Transverse colon (tissue), 4 donors: ENCODE data around the gene CAMTA1. TPM values are rescaled to one million over a fixed set of nuclear protein-coding genes. Genes with fewer than 3 reads are reported as not detected.

ENCODE experiments used
- DNase-seq: peaks from one replicate; pipeline ENCODE4 v3.0.0-alpha.2; 2019
- H3K27ac ChIP-seq, 4 donors: fragments of 200-600 bp; sonication (generic); 2 replicates each; pipeline ENCODE4 v1.5.1; 2016 to 2018; ENCODE audit warnings: inconsistent platforms in 4 of 4
- H3K27me3 ChIP-seq: fragments of 200-600 bp; sonication (generic); 2 replicates; pipeline ENCODE4 v1.5.1; 2017; ENCODE audit warnings: inconsistent platforms
- H3K36me3 ChIP-seq, 4 donors: fragments of 200-600 bp; sonication (generic); 2 replicates each; pipeline ENCODE4 v1.5.1; 2017 to 2019; ENCODE audit warnings: inconsistent platforms in 4 of 4
- H3K4me1 ChIP-seq, 4 donors: fragments of 200-600 bp; sonication (generic); 2 replicates each; pipeline ENCODE4 v1.5.1; 2017 to 2020; ENCODE audit warnings: inconsistent platforms in 4 of 4
- H3K4me3 ChIP-seq, 4 donors: fragments of 200-600 bp; sonication (generic); 1 replicate in 1 of 4; 2 replicates in 3 of 4; pipeline versions ENCODE4 v1.5.1 to v1.6.1; 2017 to 2019; ENCODE audit warnings: inconsistent platforms in 4 of 4
- H3K9me3 ChIP-seq, 2 donors: fragments of 200-600 bp; sonication (generic); 2 replicates each; pipeline ENCODE4 v1.5.1; 2017 to 2019; ENCODE audit warnings: inconsistent platforms in 2 of 2
- CTCF ChIP-seq, 5 experiments: fragments of 200-600 bp in 3 of 5; fragments of 450-650 bp in 2 of 5; sonication (generic) in 3 of 5; IDR thresholded peaks; 1 replicate in 2 of 5; 2 replicates in 3 of 5; pipeline ENCODE4 v1.5.1; 2016 to 2017; ENCODE audit warnings: antibody characterized with exemption in 5 of 5, inconsistent platforms in 3 of 5, mild to moderate bottlenecking in 2 of 5, moderate library complexity in 1 of 5
- EP300 ChIP-seq: sonication (generic); formaldehyde crosslinking; IDR thresholded peaks from one replicate; pipeline ENCODE4 v1.6.1; 2017; ENCODE audit warnings: antibody characterized with exemption, low read depth
- POLR2A ChIP-seq: fragments of 450-650 bp; IDR thresholded peaks from one replicate; pipeline ENCODE4 v1.6.1; 2016; ENCODE audit warnings: antibody characterized with exemption, mild to moderate bottlenecking, moderate library complexity
- POLR2AphosphoS5 ChIP-seq, 3 donors: sonication (generic); formaldehyde crosslinking; IDR thresholded peaks; one replicate each; pipeline ENCODE4 v1.6.1; 2016; ENCODE audit warnings: antibody characterized with exemption in 3 of 3
- WGBS, 2 donors: methylation state at CpG; one replicate each; pipeline ENCODE4 v1.1.5; 2018; ENCODE audit warnings: low coverage in 1 of 2; 5-methylcytosine and 5-hydroxymethylcytosine counted together
- in situ Hi-C, 4 donors: fragments of 200-750 bp; cut with MboI; loops; one replicate each; pipeline versions ENCODE4 v1.15.0 to v1.15.1; 2017; ENCODE audit warnings: low sequenced_read_pairs in 3 of 4, low pct_ligation_motif_present in 1 of 4, low pct_unique_long_range_greater_than_20kb in 1 of 4
- intact Hi-C: fragments of 100-400 bp; cut with DNase I; formaldehyde crosslinking; loops from one replicate; pipeline ENCODE4 v1.15.1; 2023; ENCODE audit warnings: low total_unique reads
- total RNA-seq, 4 donors: library from RNA; depleted of rRNA; stranded (reverse); fragments of >200 nt; gene quantifications; one replicate each; pipeline ENCODE4 v1.1.0, GENCODE V29; 2016

The CAMTA1 gene
- total RNA-seq, 4 donors from 2014 or later, result 93.8 to 268 (median 130) TPM

GRCh38 chr1:7610106-7610731 lies 825.0 kb downstream of the CAMTA1 start:
- Histone ChIP-seq H3K27me3 (no peaks in the 10 kb centered on the region), H3K27ac (no peak overlapping the region), H3K36me3 (no peaks in the 10 kb centered on the region), H3K4me3 (no peak overlapping the region), H3K4me1 (no peaks in the 10 kb centered on the region), H3K9me3 (no peaks in the 10 kb centered on the region)
- in situ Hi-C loops, result no loop called here
- DNase-seq, result no peak
- WGBS, 2 donors, result 73% methylated on average over 5 of the region's 5 CpGs; no CpG with 5 or more reads in 1 of the 2 donors
- intact Hi-C loops, result no loop called here
- TF ChIP-seq EP300 (no peak), POLR2AphosphoS5 (IDR thresholded peaks at IDR 0.05) (no peak), CTCF (IDR thresholded peaks at IDR 0.05) (no peak), POLR2A (no peak)

GRCh38 chr1:7610936-7611335 lies 825.7 kb downstream of the CAMTA1 start:
- 60 to 79% methylated on average over 1 to 9 of the region's 9 CpGs for WGBS, 2 donors
- no peak for DNase-seq
- Histone ChIP-seq H3K4me3 (no peak overlapping the region), H3K9me3 (no peaks in the 10 kb centered on the region), H3K36me3 (no peaks in the 10 kb centered on the region), H3K27me3 (no peaks in the 10 kb centered on the region), H3K27ac (no peak overlapping the region), H3K4me1 (no peaks in the 10 kb centered on the region)
- in situ Hi-C loops, result no loop called here
- TF ChIP-seq CTCF (IDR thresholded peaks at IDR 0.05), result no peak
- TF ChIP-seq EP300, result no peak
- no peak for TF ChIP-seq POLR2AphosphoS5 (IDR thresholded peaks at IDR 0.05)
- TF ChIP-seq POLR2A, result no peak
- intact Hi-C loops, result no loop called here

GRCh38 chr1:7611421-7612010 lies 826.3 kb downstream of the CAMTA1 start:
- 83% methylated on average over 9 of the region's 9 CpGs; no CpG with 5 or more reads in 1 of the 2 donors for WGBS, 2 donors
- TF ChIP-seq CTCF (IDR thresholded peaks at IDR 0.05) (no peak), POLR2A (no peak), EP300 (no peak), POLR2AphosphoS5 (IDR thresholded peaks at IDR 0.05) (no peak)
- intact Hi-C loops (no loop called here), in situ Hi-C loops (no loop called here)
- no peak overlapping the region for H3K4me3 ChIP-seq
- DNase-seq, result no peak
- no peaks in the 10 kb centered on the region for H3K4me1 ChIP-seq
- no peak overlapping the region for H3K27ac ChIP-seq
- H3K27me3 ChIP-seq, result no peaks in the 10 kb centered on the region
- no peaks in the 10 kb centered on the region for H3K9me3 ChIP-seq
- H3K36me3 ChIP-seq, result no peaks in the 10 kb centered on the region

- Histone ChIP-seq H3K4me1 (no peaks in the 10 kb centered on the region), H3K36me3 (no peaks in the 10 kb centered on the region), H3K9me3 (no peaks in the 10 kb centered on the region), H3K27me3 (no peaks in the 10 kb centered on the region), H3K27ac (no peak overlapping the region), H3K4me3 (no peak overlapping the region)
- DNase-seq, result no peak
- 76% methylated on average over 18 of the region's 18 CpGs; no CpG with 5 or more reads in 1 of the 2 donors for WGBS, 2 donors
- intact Hi-C loops (no loop called here), in situ Hi-C loops (no loop called here)
- TF ChIP-seq POLR2AphosphoS5 (IDR thresholded peaks at IDR 0.05) (no peak), EP300 (no peak), POLR2A (no peak), CTCF (IDR thresholded peaks at IDR 0.05) (no peak)
These were observed 828.0 kb downstream of the CAMTA1 start for GRCh38 chr1:7613106-7613850.
